Pancreas (tissue), 10 donors: Measurements from ENCODE around the gene COL13A1. TPM values are rescaled to one million over a fixed set of nuclear protein-coding genes. Genes with fewer than 3 reads are reported as not detected.

Source experiments
- ATAC-seq, 4 donors: fragments of 200-7000 bp; cut with Tn5 transposase; one replicate each; pipeline versions ENCODE4 v1.8.0 to v1.9.1; 2020; ENCODE audit warnings: mild to moderate bottlenecking in 4 of 4, moderate library complexity in 4 of 4
- DNase-seq, 6 donors: peaks; one replicate each; pipeline ENCODE4 v3.0.0-alpha.2; 2020
- FAIRE-seq: peaks from 2 replicates; lab custom pipeline; 2012; peaks lifted over from hg19 to GRCh38; lab: Jason Lieb, UNC
- H3K27ac ChIP-seq, 4 donors: fragments of 200-600 bp; sonication (generic); 1 replicate in 3 of 4; 2 replicates in 1 of 4; pipeline versions ENCODE4 v1.5.0 to v1.8.0; 2020
- H3K27me3 ChIP-seq, 4 donors: fragments of 200-600 bp; one replicate each; pipeline ENCODE4 v1.8.0; 2021
- H3K36me3 ChIP-seq, 3 donors: fragments of 200-600 bp; sonication (generic) in 1 of 3; one replicate each; pipeline versions ENCODE4 v1.5.0 to v1.8.0; 2020 to 2021
- H3K4me1 ChIP-seq, 3 donors: fragments of 200-600 bp; one replicate each; pipeline ENCODE4 v1.8.0; 2021
- H3K4me3 ChIP-seq, 4 donors: fragments of 200-600 bp; sonication (generic) in 2 of 4; one replicate each; pipeline versions ENCODE4 v1.5.0 to v1.8.0; 2020 to 2021
- H3K9me3 ChIP-seq, 4 donors: fragments of 200-600 bp; one replicate each; pipeline ENCODE4 v1.8.0; 2021
- WGBS, 2 donors: extraction: QIAGEN DNeasy Blood & Tissue Kit; methylation state at CpG; one replicate each; pipeline ENCODE4 v1.1.7; 2013; 5-methylcytosine and 5-hydroxymethylcytosine counted together
- intact Hi-C, 3 donors: fragments of 100-400 bp; cut with DNase I; formaldehyde crosslinking; loops; one replicate each; pipeline versions ENCODE4 v1.11.1 to v1.14.2; 2022
- polyA plus RNA-seq, 2 donors: library from polyadenylated mRNA; stranded (reverse); fragments of 200-250 nt; gene quantifications; one replicate each; pipeline ENCODE4 v1.2.3, GENCODE V29; 2013
- total RNA-seq, 6 donors: library from RNA; stranded (reverse); fragmentation: NEBNext Ultra II Directional in 4 of 6; extraction: Animal tissue kit (Norgen Biotek cat#: 25700) in 4 of 6; gene quantifications; one replicate each; pipeline versions ENCODE4 v1.2.1 to v1.2.4, GENCODE V29; 2021 to 2023
- TF ChIP-seq, protein P1 (sequence below), 4 donors: fragments of 200-600 bp; sonication (generic) in 3 of 4; IDR thresholded peaks; one replicate each; pipeline versions ENCODE4 v1.5.0 to v1.8.0; 2021; ENCODE audit warnings: antibody characterized with exemption in 4 of 4
- donor health status: healthy with polysubstance abuse.
- donor health status: DM: no; HTN: no; CAD: no; lungs with moderate emphysema.
- donor health status: DM: no; HTN: no; CAD: no.
- donor health status: control.
- donor health status: control.
- donor health status: Bipolar disorder and iron deficiency.
- donor health status: DM: yes; HTN: yes; CAD: no.
- donor health status: DM: no; HTN: no; CAD: no.
- donor health status: DM: no; HTN: no; CAD: no.
- donor health status: DM: yes; HTN: yes; CAD: no.

Gene COL13A1
- total and polyA plus RNA-seq, 8 donors, result 0.35 to 11.7 (median 0.92) TPM

DNA sequence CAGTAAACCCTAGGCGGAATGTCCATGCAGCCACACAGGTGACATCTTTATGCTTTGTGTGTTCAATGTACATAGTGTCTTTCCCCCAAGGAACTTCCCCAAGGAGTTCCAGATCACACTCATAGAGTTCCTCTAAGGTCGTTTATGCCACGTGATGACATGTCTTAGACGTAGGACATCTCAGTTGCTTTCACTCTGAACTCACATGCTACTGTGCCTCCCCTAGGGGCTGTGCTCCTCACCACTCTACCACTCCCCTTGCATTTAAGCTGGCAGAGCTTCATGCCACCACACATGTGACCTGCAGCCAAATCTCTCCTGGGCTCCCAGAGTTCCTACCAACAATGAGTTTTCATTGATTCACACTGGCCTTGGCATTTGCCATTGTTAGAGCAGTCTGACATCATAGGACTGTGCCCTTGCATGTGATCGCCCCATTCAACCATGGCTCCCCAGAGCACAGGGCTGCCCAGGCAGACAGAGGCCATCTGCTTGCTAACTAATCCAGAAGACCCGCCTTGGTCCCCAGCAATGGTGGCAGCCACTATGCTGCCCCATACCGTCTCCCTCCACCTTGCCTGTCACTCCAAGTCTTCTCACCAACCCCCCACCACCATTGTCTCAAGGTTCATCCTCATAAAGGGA is 155.7 kb downstream of the COL13A1 start:
- H3K4me3 ChIP-seq, result no peak overlapping the region
- DNase-seq, result peak in 1 of 6 donors; percentile 12
- intact Hi-C loops, result no loop called here
- TF ChIP-seq, protein P1, sequence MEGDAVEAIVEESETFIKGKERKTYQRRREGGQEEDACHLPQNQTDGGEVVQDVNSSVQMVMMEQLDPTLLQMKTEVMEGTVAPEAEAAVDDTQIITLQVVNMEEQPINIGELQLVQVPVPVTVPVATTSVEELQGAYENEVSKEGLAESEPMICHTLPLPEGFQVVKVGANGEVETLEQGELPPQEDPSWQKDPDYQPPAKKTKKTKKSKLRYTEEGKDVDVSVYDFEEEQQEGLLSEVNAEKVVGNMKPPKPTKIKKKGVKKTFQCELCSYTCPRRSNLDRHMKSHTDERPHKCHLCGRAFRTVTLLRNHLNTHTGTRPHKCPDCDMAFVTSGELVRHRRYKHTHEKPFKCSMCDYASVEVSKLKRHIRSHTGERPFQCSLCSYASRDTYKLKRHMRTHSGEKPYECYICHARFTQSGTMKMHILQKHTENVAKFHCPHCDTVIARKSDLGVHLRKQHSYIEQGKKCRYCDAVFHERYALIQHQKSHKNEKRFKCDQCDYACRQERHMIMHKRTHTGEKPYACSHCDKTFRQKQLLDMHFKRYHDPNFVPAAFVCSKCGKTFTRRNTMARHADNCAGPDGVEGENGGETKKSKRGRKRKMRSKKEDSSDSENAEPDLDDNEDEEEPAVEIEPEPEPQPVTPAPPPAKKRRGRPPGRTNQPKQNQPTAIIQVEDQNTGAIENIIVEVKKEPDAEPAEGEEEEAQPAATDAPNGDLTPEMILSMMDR (IDR thresholded peaks at IDR 0.05), result no peak
- peaks cover 0 to 4% (median 0%) of the 10 kb centered on the region in 3 donors for H3K4me1 ChIP-seq
- 72 to 80% methylated on average over 7 of the region's 7 CpGs for WGBS, 2 donors
- no peak for FAIRE-seq
- no peaks in the 10 kb centered on the region for H3K36me3 ChIP-seq
- ATAC-seq, result peak in 2 of 4 donors; percentile 13 to 29
- no peak overlapping the region for H3K27ac ChIP-seq
- H3K27me3 ChIP-seq, result no peaks in the 10 kb centered on the region
- H3K9me3 ChIP-seq, result no peaks in the 10 kb centered on the region

DNA sequence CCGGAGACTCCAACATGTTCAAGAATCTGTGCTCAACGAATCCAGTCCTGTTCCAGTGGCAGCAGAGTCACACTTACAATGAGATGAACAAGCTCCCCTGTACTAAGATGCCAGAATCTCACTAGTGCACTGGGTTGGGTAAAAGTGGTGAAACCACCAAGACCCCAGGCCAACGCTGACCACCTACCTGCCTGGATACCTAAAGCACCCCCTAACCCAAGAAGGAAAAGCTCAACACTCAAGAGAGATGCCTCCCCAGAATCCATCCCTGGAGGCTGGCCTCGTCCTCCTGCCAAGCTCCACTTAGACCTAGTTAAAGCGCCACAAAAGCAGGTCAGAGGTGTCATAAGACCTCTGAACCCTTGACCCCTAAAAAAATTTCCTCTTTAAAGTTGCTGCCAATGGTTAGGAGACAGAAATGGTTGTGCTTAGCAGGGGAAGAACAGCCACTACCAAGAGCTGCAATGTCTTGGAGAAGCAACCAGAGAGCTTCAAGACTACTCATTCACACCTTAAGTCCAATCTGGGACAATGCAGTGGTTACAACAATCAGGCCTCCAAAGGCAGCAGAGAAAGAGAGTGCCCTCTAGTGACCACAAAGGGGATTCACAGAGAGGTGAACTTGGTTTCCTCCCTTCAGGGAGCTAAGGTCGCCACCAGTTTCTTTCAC is 156.3 kb downstream of the COL13A1 start:
- Histone ChIP-seq H3K27me3 (no peaks in the 10 kb centered on the region), H3K36me3 (no peaks in the 10 kb centered on the region), H3K4me3 (no peak overlapping the region), H3K27ac (no peak overlapping the region), H3K4me1 (peaks cover 0 to 4% (median 0%) of the 10 kb centered on the region in 3 donors), H3K9me3 (no peaks in the 10 kb centered on the region)
- WGBS, 2 donors, result 79 to 83% methylated on average over 6 of the region's 6 CpGs
- intact Hi-C loops, result no loop called here
- no peak for FAIRE-seq
- peak in 3 of 4 donors; percentile 64 to 79 (median 76) for ATAC-seq
- TF ChIP-seq, protein P1 (IDR thresholded peaks at IDR 0.05), result peak; percentile 57 to 71 (median 66)
- peak in 2 of 6 donors; percentile 16 to 29 for DNase-seq

DNA sequence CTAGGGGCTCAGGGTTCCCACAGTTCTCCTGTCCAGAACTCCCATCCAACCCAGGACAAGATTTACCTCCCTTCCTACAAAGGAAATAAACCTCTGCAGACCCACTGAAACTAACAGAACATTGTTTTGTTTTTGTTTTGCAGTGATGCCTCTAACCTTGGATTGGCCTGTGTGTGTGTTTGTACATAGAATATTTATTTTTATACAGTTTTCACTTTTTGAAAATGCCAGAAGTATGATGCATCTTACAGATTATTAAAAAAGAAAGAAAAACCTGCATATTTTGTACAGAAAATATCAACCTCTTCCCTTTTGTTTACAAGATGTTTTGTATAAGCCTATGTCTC is 156.8 kb downstream of the COL13A1 start:
- ATAC-seq (no peak), FAIRE-seq (no peak), DNase-seq (no peak)
- no peak overlapping the region for H3K27ac ChIP-seq
- H3K27me3 ChIP-seq, result no peaks in the 10 kb centered on the region
- intact Hi-C loops, result no loop called here
- no peaks in the 10 kb centered on the region for H3K9me3 ChIP-seq
- TF ChIP-seq, protein P1 (IDR thresholded peaks at IDR 0.05), result peak in 1 of 4 donors; percentile 7
- H3K4me1 ChIP-seq, result peaks cover 0 to 4% (median 0%) of the 10 kb centered on the region in 3 donors
- no peaks in the 10 kb centered on the region for H3K36me3 ChIP-seq
- H3K4me3 ChIP-seq, result no peak overlapping the region

DNA sequence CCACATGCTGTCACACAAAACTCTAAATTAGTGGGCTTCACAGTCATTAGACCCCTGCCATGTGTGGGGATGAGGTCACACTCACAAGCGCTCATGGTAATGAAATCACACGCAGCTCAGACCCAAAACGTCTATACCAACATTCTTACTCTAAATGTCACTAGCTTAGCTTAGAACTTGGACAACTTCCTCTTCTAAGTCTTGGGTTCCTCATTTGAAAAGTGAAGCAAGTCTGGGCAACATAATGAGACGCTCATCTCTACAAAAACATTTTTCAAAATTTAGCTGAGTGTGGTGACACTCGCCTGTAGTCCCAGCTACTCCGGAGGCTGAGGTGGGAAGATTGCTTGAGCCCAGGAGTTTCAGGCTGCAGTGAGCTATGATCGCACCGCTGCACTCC is 158.2 kb downstream of the COL13A1 start:
- intact Hi-C loops, result no loop called here

More for the DNA sequence above, 158.2 kb downstream of the COL13A1 start:
- peak in 1 of 6 donors; percentile 13 for DNase-seq
- H3K27me3 ChIP-seq, result no peaks in the 10 kb centered on the region
- H3K9me3 ChIP-seq, result no peaks in the 10 kb centered on the region
- ATAC-seq, result peak in 2 of 4 donors; percentile 37 to 46
- 77 to 82% methylated on average over 8 of the region's 8 CpGs for WGBS, 2 donors
- H3K4me1 ChIP-seq, result peaks cover 0 to 4% (median 0%) of the 10 kb centered on the region in 3 donors
- no peak overlapping the region for H3K4me3 ChIP-seq
- H3K27ac ChIP-seq, result peak overlapping the region in 1 of 4 donors; percentile 36
- H3K36me3 ChIP-seq, result no peaks in the 10 kb centered on the region
- FAIRE-seq, result no peak
- TF ChIP-seq, protein P1 (IDR thresholded peaks at IDR 0.05), result no peak
